ENCODE measurements around the gene OR2L8.

The OR2L8 gene

GRCh38 chr1:247948558-247948957 lies at the start of gene OR2L8:
Gene OR2L8 (plus strand): TSS chr1:247948858. CDS start chr1:247948858, 0 bp downstream.
- Histone ChIP-seq H3K27me3 (ENCODE audit: control insufficient read depth, insufficient read depth, low read length) (no peaks in the 10 kb centered on the region), H3K4me1 (ENCODE audit: control insufficient read depth, low read depth, low read length) (no peaks in the 10 kb centered on the region), H3K4me3 (ENCODE audit: low read length) (no peak within 1 kb of the TSS), H3K9me3 (ENCODE audit: control insufficient read depth, low read depth, low read length) (peaks cover 63% of the 10 kb centered on the region), H3K9ac (ENCODE audit: low read length) (no peak within 1 kb of the TSS), H3K36me3 (ENCODE audit: control insufficient read depth, low read depth, low read length) (no peaks in the 10 kb centered on the region), H3K27ac (ENCODE audit: low read length) (no peak within 1 kb of the TSS)

DNA sequence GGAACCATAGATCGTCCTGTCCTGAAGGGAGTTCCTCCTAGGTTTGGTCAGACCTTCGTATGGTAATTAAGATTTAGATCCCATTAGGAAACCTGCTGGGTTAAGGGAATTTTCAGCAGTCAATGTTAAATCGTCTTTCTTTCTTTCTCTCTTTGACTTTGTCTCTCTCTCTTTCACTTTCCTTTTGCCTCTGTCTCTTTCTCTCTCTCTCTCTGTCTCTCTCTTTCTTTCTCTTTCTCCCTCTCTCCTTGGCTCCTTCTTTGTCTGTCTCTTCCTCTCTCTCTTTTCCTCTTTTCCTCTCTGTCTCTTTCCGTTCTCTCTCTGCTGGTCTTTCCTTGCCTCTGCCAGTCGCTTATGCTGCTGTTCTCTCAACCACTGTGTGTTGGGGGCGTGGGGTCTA lies 44.5 kb upstream of the OR2L8 start:
- Histone ChIP-seq H3K27me3 (ENCODE audit: control insufficient read depth, insufficient read depth, low read length) (no peaks in the 10 kb centered on the region), H3K4me3 (ENCODE audit: low read length) (no peak overlapping the region), H3K4me1 (ENCODE audit: control insufficient read depth, low read depth, low read length) (no peaks in the 10 kb centered on the region), H3K27ac (ENCODE audit: low read length) (no peak overlapping the region), H3K36me3 (ENCODE audit: control insufficient read depth, low read depth, low read length) (no peaks in the 10 kb centered on the region), H3K9ac (ENCODE audit: low read length) (no peak overlapping the region), H3K9me3 (ENCODE audit: control insufficient read depth, low read depth, low read length) (peaks cover 12% of the 10 kb centered on the region)

- Histone ChIP-seq H3K27ac (ENCODE audit: low read length) (no peak overlapping the region), H3K4me1 (ENCODE audit: control insufficient read depth, low read depth, low read length) (no peaks in the 10 kb centered on the region), H3K9ac (ENCODE audit: low read length) (no peak overlapping the region), H3K27me3 (ENCODE audit: control insufficient read depth, insufficient read depth, low read length) (no peaks in the 10 kb centered on the region), H3K9me3 (ENCODE audit: control insufficient read depth, low read depth, low read length) (peaks cover 12% of the 10 kb centered on the region), H3K4me3 (ENCODE audit: low read length) (no peak overlapping the region), H3K36me3 (ENCODE audit: control insufficient read depth, low read depth, low read length) (no peaks in the 10 kb centered on the region)
Measured at GRCh38 chr1:247905181-247905580, 43.5 kb upstream of the OR2L8 start.

DNA sequence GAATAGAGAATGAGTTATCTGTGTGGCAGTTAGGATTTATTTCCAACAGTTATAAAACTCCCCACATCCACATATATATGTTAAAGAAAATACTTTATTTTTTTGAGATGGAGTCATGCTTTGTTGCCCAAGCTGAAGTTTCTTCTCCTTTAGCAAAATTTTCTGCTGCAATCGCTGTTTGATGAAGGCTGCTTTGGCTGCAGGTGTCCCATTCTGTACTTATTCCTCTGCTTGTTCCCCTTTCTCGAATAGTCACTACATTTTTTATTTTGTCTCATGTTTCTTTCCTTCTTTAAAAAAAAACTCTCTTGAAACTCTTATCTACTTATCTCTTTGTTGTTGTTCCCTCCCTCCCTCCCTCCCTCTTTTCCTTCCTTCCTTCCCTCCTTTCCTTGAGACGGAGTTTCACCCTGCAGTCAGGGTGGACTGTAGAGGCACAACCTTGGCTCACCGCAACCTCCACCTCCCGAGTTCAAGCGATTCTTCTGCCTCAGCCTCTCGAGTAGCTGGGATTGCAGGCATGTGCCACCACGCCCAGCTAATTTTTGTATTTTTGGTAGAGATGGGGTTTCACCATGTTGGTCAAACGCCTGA lies 42.7 kb upstream of the OR2L8 start:
- Histone ChIP-seq H3K9me3 (ENCODE audit: control insufficient read depth, low read depth, low read length) (peaks cover 19% of the 10 kb centered on the region), H3K36me3 (ENCODE audit: control insufficient read depth, low read depth, low read length) (no peaks in the 10 kb centered on the region), H3K4me1 (ENCODE audit: control insufficient read depth, low read depth, low read length) (no peaks in the 10 kb centered on the region), H3K27me3 (ENCODE audit: control insufficient read depth, insufficient read depth, low read length) (no peaks in the 10 kb centered on the region), H3K27ac (ENCODE audit: low read length) (no peak overlapping the region), H3K9ac (ENCODE audit: low read length) (no peak overlapping the region), H3K4me3 (ENCODE audit: low read length) (no peak overlapping the region)

GRCh38 chr1:247906504-247907047 lies 42.1 kb upstream of the OR2L8 start:
- Histone ChIP-seq H3K4me1 (ENCODE audit: control insufficient read depth, low read depth, low read length) (no peaks in the 10 kb centered on the region), H3K27ac (ENCODE audit: low read length) (no peak overlapping the region), H3K9ac (ENCODE audit: low read length) (no peak overlapping the region), H3K4me3 (ENCODE audit: low read length) (no peak overlapping the region), H3K36me3 (ENCODE audit: control insufficient read depth, low read depth, low read length) (no peaks in the 10 kb centered on the region), H3K9me3 (ENCODE audit: control insufficient read depth, low read depth, low read length) (peaks cover 25% of the 10 kb centered on the region), H3K27me3 (ENCODE audit: control insufficient read depth, insufficient read depth, low read length) (no peaks in the 10 kb centered on the region)

DNA sequence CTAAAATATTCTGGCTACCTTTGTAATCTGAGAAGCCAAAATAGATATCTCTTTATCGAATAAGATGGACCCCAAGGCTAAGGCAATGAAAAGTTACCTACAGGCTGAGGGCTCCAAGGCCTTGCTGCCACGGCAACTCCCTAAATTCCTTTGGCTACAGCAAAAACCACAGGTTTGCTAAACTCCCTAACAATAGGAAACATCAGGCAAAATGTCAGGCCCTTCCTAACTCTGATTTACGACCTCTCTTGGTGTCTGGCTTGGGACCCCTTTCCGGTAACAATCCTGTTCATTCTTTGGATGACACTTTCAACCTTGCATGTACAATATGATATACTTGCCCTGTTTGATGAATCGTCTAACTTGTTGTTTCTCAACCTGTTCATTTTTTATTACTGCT lies 39.9 kb upstream of the OR2L8 start:
- H3K4me3 ChIP-seq (ENCODE audit: low read length): no peak overlapping the region
- H3K9ac ChIP-seq (ENCODE audit: low read length): no peak overlapping the region
- H3K36me3 ChIP-seq (ENCODE audit: control insufficient read depth, low read depth, low read length): no peaks in the 10 kb centered on the region
- no peak overlapping the region for H3K27ac ChIP-seq (ENCODE audit: low read length)
- H3K27me3 ChIP-seq (ENCODE audit: control insufficient read depth, insufficient read depth, low read length): no peaks in the 10 kb centered on the region
- H3K4me1 ChIP-seq (ENCODE audit: control insufficient read depth, low read depth, low read length): no peaks in the 10 kb centered on the region
- peaks cover 33% of the 10 kb centered on the region for H3K9me3 ChIP-seq (ENCODE audit: control insufficient read depth, low read depth, low read length)

GRCh38 chr1:247913786-247914185 lies 34.9 kb upstream of the OR2L8 start:
- H3K9ac ChIP-seq (ENCODE audit: low read length): no peak overlapping the region
- H3K9me3 ChIP-seq (ENCODE audit: control insufficient read depth, low read depth, low read length): peaks cover 39% of the 10 kb centered on the region
- H3K27ac ChIP-seq (ENCODE audit: low read length): no peak overlapping the region
- H3K36me3 ChIP-seq (ENCODE audit: control insufficient read depth, low read depth, low read length): no peaks in the 10 kb centered on the region
- H3K27me3 ChIP-seq (ENCODE audit: control insufficient read depth, insufficient read depth, low read length): no peaks in the 10 kb centered on the region
- no peak overlapping the region for H3K4me3 ChIP-seq (ENCODE audit: low read length)
- H3K4me1 ChIP-seq (ENCODE audit: control insufficient read depth, low read depth, low read length): no peaks in the 10 kb centered on the region

DNA sequence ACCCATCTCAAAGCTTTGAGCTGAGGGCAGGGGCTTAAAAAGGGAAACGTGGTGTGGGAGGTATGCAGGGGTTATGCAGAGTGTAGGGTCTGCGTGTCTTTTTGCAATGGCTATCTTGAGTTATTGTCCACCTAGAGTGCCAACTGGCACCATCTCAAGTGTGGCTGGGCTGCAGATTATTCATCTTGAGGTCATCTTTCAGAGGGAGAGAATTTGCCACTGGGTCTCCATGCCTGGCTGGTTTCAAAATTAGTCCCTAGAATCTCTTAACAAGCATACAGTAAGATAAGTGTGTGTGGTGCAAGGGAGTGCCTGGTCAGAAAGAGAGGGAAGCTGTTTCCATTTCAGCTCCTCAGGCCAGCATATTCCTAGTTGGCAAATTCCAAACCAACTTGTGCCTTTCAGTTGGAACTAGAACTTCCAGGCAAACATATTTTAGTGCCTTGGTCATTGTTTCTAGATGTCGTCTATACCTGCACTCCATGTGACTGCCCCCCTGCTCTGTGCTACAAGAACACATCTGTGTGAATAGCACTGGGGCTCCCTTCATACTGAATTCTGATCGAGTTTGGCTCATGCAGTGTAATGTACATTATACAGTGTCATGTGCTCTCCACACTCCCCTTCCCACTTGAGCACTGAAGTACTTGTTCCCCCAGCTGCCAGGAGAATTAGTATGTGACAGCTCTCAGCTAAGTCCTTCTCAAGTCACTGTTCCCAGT lies 33.6 kb upstream of the OR2L8 start:
- no peaks in the 10 kb centered on the region for H3K4me1 ChIP-seq (ENCODE audit: control insufficient read depth, low read depth, low read length)
- H3K36me3 ChIP-seq (ENCODE audit: control insufficient read depth, low read depth, low read length): no peaks in the 10 kb centered on the region
- H3K27ac ChIP-seq (ENCODE audit: low read length): no peak overlapping the region
- H3K27me3 ChIP-seq (ENCODE audit: control insufficient read depth, insufficient read depth, low read length): no peaks in the 10 kb centered on the region
- no peak overlapping the region for H3K4me3 ChIP-seq (ENCODE audit: low read length)
- peaks cover 42% of the 10 kb centered on the region for H3K9me3 ChIP-seq (ENCODE audit: control insufficient read depth, low read depth, low read length)
- H3K9ac ChIP-seq (ENCODE audit: low read length): no peak overlapping the region

GRCh38 chr1:247919952-247920351 lies 28.7 kb upstream of the OR2L8 start, which contains the start of gene OR2T8:
Gene OR2T8 (plus strand): TSS chr1:247920252. CDS start chr1:247921018, 766 bp downstream.
- no peaks in the 10 kb centered on the region for H3K4me1 ChIP-seq (ENCODE audit: control insufficient read depth, low read depth, low read length)
- no peaks in the 10 kb centered on the region for H3K27me3 ChIP-seq (ENCODE audit: control insufficient read depth, insufficient read depth, low read length)
- H3K9me3 ChIP-seq (ENCODE audit: control insufficient read depth, low read depth, low read length): peaks cover 32% of the 10 kb centered on the region

GRCh38 chr1:247923941-247924340 lies 24.7 kb upstream of the OR2L8 start:
- peaks cover 39% of the 10 kb centered on the region for H3K9me3 ChIP-seq (ENCODE audit: control insufficient read depth, low read depth, low read length)
- H3K36me3 ChIP-seq (ENCODE audit: control insufficient read depth, low read depth, low read length): no peaks in the 10 kb centered on the region
- no peak overlapping the region for H3K9ac ChIP-seq (ENCODE audit: low read length)
- no peak overlapping the region for H3K4me3 ChIP-seq (ENCODE audit: low read length)
- no peaks in the 10 kb centered on the region for H3K4me1 ChIP-seq (ENCODE audit: control insufficient read depth, low read depth, low read length)
- H3K27me3 ChIP-seq (ENCODE audit: control insufficient read depth, insufficient read depth, low read length): no peaks in the 10 kb centered on the region
- H3K27ac ChIP-seq (ENCODE audit: low read length): no peak overlapping the region

More at GRCh38 chr1:247919952-247920351, 28.7 kb upstream of the OR2L8 start, which contains the start of gene OR2T8:
- Histone ChIP-seq H3K4me3 (ENCODE audit: low read length) (no peak within 1 kb of the TSS), H3K9ac (ENCODE audit: low read length) (no peak within 1 kb of the TSS), H3K27ac (ENCODE audit: low read length) (no peak within 1 kb of the TSS), H3K36me3 (ENCODE audit: control insufficient read depth, low read depth, low read length) (no peaks in the 10 kb centered on the region)

DNA sequence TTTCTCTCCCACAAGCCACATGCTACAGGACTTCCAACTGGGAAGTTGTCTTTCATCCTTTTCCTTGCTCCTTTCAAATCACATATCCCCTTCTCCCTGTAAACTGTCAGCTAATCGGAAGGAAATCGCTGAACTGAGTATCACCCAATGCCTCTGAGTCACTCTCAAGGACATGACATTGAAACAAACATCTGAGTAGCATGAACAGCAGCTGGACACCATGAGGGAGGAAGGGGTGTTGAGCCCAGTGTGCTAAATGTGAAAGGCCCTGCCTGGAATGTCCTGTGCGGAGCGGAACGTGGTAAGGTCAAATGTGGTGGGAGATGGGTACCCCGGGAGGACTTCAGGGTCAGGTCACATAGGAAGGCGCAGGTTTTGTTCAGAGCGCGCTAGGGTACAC lies 23.8 kb upstream of the OR2L8 start, which contains the start of gene OR2AJ1:
Gene OR2AJ1, plus strand, starts transcription at position 22 of the 400 bp plus-strand sequence. CDS start 8,880 bp downstream, outside the sequence.
- no peak within 1 kb of the TSS for H3K9ac ChIP-seq (ENCODE audit: low read length)
- H3K36me3 ChIP-seq (ENCODE audit: control insufficient read depth, low read depth, low read length): no peaks in the 10 kb centered on the region
- H3K4me3 ChIP-seq (ENCODE audit: low read length): no peak within 1 kb of the TSS
- no peaks in the 10 kb centered on the region for H3K4me1 ChIP-seq (ENCODE audit: control insufficient read depth, low read depth, low read length)
- no peaks in the 10 kb centered on the region for H3K27me3 ChIP-seq (ENCODE audit: control insufficient read depth, insufficient read depth, low read length)
- H3K27ac ChIP-seq (ENCODE audit: low read length): no peak within 1 kb of the TSS
- H3K9me3 ChIP-seq (ENCODE audit: control insufficient read depth, low read depth, low read length): peaks cover 36% of the 10 kb centered on the region

All from iPS-18a (cell line).